Raji (cell line): Measurements from ENCODE around the gene KRTAP10-10.
"Not testable (repeated sequence)": the region's sequence is repeated elsewhere in the genome, so short reads cannot be mapped to it uniquely, and the experiment has no call there.

Experiments
- POLR2A ChIP-seq: IDR thresholded peaks from 2 replicates; pipeline ENCODE4 v1.6.1; 2011; ENCODE audit warnings: low read depth, low read length, control low read depth; ENCODE audit not compliant: insufficient read depth

The KRTAP10-10 gene

DNA sequence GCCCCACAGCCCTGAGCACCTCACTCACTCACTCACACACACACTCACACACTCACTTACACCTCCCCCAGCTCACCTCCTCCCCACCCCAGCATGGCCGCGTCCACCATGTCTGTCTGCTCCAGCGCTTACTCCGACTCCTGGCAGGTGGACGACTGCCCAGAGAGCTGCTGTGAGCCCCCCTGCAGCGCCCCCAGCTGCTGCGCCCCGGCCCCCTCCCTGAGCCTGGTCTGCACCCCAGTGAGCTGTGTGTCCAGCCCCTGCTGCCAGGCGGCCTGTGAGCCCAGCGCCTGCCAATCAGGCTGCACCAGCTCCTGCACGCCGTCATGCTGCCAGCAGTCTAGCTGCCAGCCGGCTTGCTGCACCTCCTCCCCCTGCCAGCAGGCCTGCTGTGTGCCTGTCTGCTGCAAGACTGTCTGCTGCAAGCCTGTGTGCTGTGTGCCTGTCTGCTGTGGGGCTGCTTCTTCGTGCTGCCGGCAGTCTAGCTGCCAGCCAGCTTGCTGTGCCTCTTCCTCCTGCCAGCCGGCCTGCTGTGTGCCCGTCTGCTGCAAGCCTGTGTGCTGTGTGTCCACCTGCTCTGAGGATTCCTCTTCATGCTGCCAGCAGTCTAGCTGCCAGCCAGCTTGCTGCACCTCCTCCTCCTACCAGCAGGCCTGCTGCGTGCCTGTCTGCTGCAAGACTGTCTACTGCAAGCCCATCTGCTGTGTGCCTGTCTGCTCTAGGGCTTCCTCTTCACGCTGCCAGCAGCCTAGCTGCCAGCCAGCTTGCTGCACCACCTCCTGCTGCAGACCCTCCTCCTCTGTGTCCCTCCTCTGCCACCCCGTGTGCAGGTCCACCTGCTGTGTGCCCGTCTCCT is 9.4 kb downstream of the KRTAP10-10 start, which contains the start of gene KRTAP10-11:
KRTAP10-11 (plus strand) TSS at position 49 of the 856 bp plus-strand sequence; CDS start at position 94, 45 bp downstream.
- TF ChIP-seq POLR2A = not testable (repeated sequence)

DNA sequence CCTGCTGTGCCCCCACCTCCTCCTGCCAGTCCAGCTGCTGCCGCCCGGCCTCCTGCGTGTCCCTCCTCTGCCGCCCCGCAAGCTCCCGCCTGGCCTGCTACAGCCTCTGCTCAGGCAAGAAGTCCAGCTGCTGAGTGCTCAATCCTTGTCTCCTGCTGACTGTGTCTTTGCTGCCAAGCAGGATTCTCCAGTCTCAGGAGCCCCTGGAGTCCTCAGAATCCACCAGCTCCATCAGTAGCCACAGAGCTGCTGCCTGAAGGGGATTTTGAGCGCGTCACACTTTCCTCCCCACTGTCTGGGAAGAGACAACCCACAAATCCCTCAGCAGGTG is 10.0 kb downstream of the KRTAP10-10 start:
- no peak for TF ChIP-seq POLR2A

- TF ChIP-seq POLR2A = no peak
Observed at GRCh38 chr21:44648557-44649311, 11.6 kb downstream of the KRTAP10-10 start.

DNA sequence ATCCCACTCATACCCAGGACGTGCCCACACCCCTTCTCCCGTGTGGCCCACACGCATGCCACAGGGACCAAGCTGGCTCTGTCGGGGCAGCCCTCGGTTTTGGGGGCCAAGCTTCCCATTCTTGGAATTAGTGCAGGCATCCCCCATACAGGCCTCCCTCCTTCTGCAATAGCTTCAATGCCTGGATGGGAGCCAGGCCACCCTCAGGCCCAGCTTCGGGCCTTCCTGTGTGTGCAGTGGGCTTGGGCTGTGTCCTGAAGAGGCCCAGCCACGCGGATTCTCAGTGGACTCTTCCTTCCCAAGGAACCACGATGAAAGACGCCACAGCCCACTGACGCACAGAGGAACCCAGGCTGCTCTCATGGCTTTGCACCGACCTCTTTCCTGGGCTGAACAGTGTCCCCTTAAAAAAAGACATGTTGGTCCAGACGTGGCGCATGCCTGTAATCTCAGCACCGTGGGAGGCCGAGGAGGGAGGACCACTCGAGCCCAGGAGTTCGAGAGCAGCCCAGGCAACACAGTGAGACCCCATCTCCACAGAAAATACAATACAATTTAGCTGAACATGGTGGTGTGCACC is 12.5 kb downstream of the KRTAP10-10 start:
- no peak for TF ChIP-seq POLR2A

- TF ChIP-seq POLR2A = no peak
Observed at GRCh38 chr21:44650265-44650972, 13.3 kb downstream of the KRTAP10-10 start.

GRCh38 chr21:44650973-44651675 is 14.0 kb downstream of the KRTAP10-10 start:
- TF ChIP-seq POLR2A = no peak

GRCh38 chr21:44653123-44653522 is 16.0 kb downstream of the KRTAP10-10 start:
- TF ChIP-seq POLR2A = no peak

DNA sequence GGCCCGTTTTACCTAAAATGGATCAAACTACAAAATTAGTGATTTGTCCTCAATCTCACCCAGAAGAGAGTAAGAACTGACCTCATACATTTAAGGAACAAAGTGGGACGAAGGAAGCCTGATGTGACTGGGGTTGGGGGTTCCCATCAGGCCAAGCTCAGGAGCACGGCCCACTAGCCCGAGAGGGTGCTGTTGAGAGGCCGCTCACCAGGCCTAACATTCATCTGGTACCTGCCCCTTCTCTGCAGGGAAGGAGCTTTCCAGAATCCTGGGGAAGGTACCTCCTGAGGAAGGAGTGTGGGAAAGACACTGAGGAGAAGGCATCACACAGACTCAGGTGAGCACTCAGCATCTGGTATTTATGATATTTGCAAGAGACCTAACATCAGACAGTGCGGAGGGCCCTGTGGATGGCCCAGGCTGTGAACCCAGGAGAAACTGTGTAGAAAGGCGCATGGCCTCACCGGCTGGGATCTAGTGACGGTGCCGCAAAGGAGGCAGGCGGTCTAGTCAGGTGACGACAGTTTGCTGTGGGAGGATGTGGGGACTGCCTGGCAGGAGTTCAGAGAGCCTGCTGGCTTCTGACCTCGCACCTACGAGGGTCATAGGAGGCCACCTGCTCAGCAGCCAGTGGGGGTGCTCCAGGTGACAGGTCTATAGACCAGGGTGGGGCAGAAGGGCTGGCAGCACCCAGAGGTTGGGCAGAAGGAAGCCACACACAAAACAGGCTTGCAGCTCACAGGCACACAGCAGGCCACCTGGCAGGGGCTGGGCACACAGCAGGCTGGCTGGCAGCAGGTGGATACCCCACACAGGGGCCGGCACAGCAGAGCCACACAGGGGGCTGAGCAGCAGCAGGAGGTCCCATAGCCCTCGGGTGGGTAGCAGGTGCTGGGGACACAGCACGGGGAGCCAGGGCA is 16.8 kb downstream of the KRTAP10-10 start:
- TF ChIP-seq POLR2A = no peak

- TF ChIP-seq POLR2A = no peak
Observed at GRCh38 chr21:44654576-44655175, 17.5 kb downstream of the KRTAP10-10 start, which contains the start of gene KRTAP12-4. Gene KRTAP12-4, minus strand, starts transcription at chr21:44654659. Its CDS starts 45 bp downstream, at chr21:44654614.

DNA sequence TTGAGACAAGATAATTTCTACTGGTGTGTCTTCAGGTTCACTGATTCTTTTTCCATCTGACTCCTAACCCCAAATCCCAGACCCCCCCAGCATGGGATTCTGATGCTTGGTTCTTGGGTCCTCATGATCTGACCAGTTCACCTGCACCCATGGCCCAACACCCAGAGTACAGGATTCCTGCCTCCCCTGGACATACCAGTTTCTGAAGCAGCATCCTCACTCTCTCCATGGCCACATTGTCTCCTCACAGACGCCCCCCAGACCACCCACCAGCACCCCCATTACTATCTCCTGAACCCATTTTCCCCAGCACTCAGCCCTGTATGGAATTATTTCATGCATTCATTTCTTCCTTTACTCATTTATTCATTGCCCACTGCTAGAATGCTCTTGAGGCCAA is 19.7 kb downstream of the KRTAP10-10 start:
- no peak for TF ChIP-seq POLR2A

DNA sequence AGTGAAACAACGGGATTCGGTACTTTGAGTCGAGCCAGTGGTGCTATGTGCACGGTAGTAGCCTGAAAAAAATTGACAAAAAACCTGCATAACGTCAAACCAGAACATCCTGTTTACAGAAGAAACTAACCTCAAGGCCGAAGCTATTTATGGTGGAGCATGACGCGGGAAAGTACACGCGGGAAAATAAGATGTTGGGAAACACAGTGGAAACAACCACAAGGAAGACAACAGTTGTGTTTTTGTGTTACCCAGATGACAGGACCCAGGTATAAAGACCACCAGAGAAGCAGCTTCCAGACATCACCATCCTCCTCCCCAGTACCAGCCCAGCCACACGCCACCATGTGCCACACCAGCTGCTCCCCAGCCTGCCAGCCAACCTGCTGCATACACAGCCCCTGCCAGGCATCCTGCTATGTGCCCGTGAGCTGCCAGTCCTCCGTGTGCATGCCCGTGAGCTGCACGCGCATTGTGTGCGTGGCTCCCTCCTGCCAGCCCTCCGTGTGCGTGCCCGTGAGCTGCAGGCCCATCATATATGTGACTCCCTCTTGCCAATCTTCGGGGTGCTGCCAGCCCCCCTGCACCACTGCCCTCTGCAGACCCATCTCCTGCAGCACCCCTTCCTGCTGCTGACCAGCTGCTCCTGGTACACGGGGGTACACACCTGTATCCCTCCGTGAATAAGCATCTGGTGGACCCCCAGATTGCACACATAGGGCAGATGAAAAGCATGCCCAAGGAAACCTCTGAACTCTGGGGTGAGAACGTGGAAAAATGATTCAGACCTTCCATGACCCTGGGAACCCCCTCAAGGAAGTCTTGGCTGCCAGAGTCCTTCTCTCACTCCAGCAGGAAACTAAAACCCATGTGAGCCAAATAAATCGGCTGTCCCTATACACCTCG is 20.7 kb downstream of the KRTAP10-10 start, which contains the start of gene KRTAP12-3:
KRTAP12-3 (plus strand) TSS at position 298 of the 906 bp plus-strand sequence; CDS start at position 346, 48 bp downstream.
- no peak for TF ChIP-seq POLR2A

DNA sequence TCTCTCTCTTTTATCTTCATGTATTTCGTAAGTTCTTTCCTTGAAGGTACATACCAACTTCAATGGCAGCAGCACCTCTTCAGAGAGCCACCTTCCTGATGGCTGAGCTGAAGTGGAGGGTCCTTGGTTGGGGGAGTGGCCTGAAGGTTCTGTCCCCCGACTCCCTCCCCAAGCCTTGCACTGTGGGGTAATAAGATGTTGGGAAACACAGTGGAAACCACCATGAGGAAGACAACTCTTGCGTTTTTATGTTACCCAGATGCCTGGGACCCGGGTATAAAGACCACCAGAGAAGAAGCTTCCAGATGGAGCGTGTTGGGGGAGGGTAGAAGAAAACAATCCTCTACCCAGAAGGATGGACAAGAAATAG is 21.4 kb downstream of the KRTAP10-10 start:
- TF ChIP-seq POLR2A = no peak
